Panc1 (cell line): ENCODE data around the gene RBKS. TPM values are rescaled to one million over a fixed set of nuclear protein-coding genes. Genes with fewer than 3 reads are reported as not detected.

Source experiments
- ATAC-seq: fragments of 200-7000 bp; cut with Tn5 transposase; 2 replicates; pipeline ENCODE4 v1.9.1; 2020; ENCODE audit warnings: mild to moderate bottlenecking, moderate library complexity
- BruUV-seq: library from RNA; stranded (reverse); fragments of 400-500 nt; replicated peaks from 2 replicates; lab custom pipeline; 2021; lab: Mats Ljungman, UMichigan
- CTCF ChIA-PET: fragments of 300-600 bp; sonication (Branson Sonifier 250); formaldehyde crosslinking; loops from one replicate; lab custom pipeline; 2022; ENCODE audit warnings: antibody characterized with exemption; lab: Charles Lee
- POLR2A ChIA-PET: fragments of 300-600 bp; sonication (Branson Sonifier 250); formaldehyde crosslinking; loops from one replicate; lab custom pipeline; 2022; ENCODE audit warnings: antibody characterized with exemption; lab: Charles Lee
- DNase-seq: peaks from one replicate; pipeline ENCODE4 v3.0.0-alpha.2; 2010; ENCODE audit warnings: low read depth, low spot score
- H3K27ac ChIP-seq: 2 replicates; pipeline ENCODE4 v1.5.1; 2011; ENCODE audit warnings: mild to moderate bottlenecking, low read length, inconsistent platforms
- H3K27me3 ChIP-seq: fragments of 200-500 bp; sonication (Bioruptor generic); 2 replicates; pipeline ENCODE4 v1.6.0; 2014; ENCODE audit warnings: low read length, inconsistent platforms; ENCODE audit not compliant: control insufficient read depth, insufficient read depth
- H3K36me3 ChIP-seq: fragments of 200-500 bp; sonication (Bioruptor generic); 2 replicates; pipeline ENCODE4 v1.5.1; 2014; ENCODE audit warnings: inconsistent platforms, mild to moderate bottlenecking, low read length, moderate library complexity; ENCODE audit not compliant: control insufficient read depth, insufficient read depth
- H3K4me1 ChIP-seq: 2 replicates; pipeline ENCODE4 v1.5.1; 2011; ENCODE audit warnings: inconsistent platforms, mild to moderate bottlenecking, low read length, moderate library complexity; ENCODE audit not compliant: control insufficient read depth, insufficient read depth
- H3K4me3 ChIP-seq, 2 experiments: 2 replicates each; pipeline ENCODE4 v1.5.1; 2011 to 2012; ENCODE audit warnings: low read depth in 2 of 2, low read length in 2 of 2, mild to moderate bottlenecking in 2 of 2, inconsistent platforms in 1 of 2, moderate library complexity in 1 of 2
- H3K9me3 ChIP-seq: fragments of 200-500 bp; sonication (Bioruptor generic); 2 replicates; pipeline ENCODE4 v1.5.1; 2014; ENCODE audit warnings: low read depth, mild to moderate bottlenecking, inconsistent platforms, low read length, moderate library complexity; ENCODE audit not compliant: control insufficient read depth, insufficient read depth
- POLR2AphosphoS5 ChIP-seq: IDR thresholded peaks from 2 replicates; pipeline ENCODE4 v1.6.1; 2012; ENCODE audit warnings: mild to moderate bottlenecking, low read depth, low read length, moderate library complexity
- SIN3A ChIP-seq: IDR thresholded peaks from 2 replicates; pipeline ENCODE4 v1.6.1; 2012; ENCODE audit warnings: low read depth, mild to moderate bottlenecking, low read length, moderate library complexity, borderline replicate concordance; ENCODE audit not compliant: insufficient read depth
- TCF7L2 ChIP-seq: IDR thresholded peaks from 2 replicates; pipeline ENCODE4 v1.6.1; 2011; ENCODE audit warnings: mild to moderate bottlenecking, low read depth, low read length, inconsistent platforms
- in situ Hi-C: cut with HindIII; loops from 2 replicates; pipeline ENCODE4 v1.10.0; 2016; ENCODE audit warnings: low sequenced_read_pairs, low pct_unique_long_range_greater_than_20kb
- intact Hi-C: fragments of 100-400 bp; cut with micrococcal nuclease; formaldehyde crosslinking; loops from one replicate; pipeline ENCODE4 v1.10.0; 2022; ENCODE audit not compliant: unreplicated experiment
- total RNA-seq: library from RNA; stranded (reverse); gene quantifications from one replicate; pipeline ENCODE4 v1.2.1, GENCODE V29; 2021; ENCODE audit not compliant: unreplicated experiment
- TF ChIP-seq, protein P1 (sequence below), 2 experiments: IDR thresholded peaks; 2 replicates each; pipeline ENCODE4 v1.6.1; 2011 to 2012; ENCODE audit warnings: low read depth in 2 of 2, control low read depth in 1 of 2, low read length in 1 of 2, mild to moderate bottlenecking in 1 of 2, moderate library complexity in 1 of 2; ENCODE audit not compliant: insufficient read depth in 1 of 2
- TF ChIP-seq, protein P2 (sequence below): fragments of 450-650 bp; IDR thresholded peaks from 2 replicates; pipeline ENCODE4 v1.5.1; 2017; ENCODE audit warnings: mild to moderate bottlenecking

Gene RBKS
- total RNA-seq, 1 experiment from 2014 or later, result 2.2 TPM

DNA sequence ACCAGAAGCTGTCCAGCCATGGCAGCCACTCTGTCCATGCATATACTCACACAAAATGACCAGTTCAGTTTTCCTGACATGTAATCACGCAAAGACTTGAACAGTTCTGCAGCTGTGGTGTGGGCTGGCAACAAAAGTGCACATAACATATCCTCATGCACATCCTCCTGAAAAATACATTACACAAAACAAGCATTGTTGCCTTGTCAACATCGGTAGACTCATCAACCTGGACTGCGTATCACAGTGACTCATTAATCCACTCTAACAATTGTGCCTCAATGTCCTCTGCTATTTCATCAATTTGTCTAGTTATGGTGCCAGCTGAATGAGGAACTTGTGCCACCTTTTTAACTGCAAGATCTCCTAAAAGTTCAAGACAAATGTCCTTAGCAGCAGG is 19.5 kb downstream of the RBKS start:
- DNase-seq, result no peak
- TF ChIP-seq, protein P1, sequence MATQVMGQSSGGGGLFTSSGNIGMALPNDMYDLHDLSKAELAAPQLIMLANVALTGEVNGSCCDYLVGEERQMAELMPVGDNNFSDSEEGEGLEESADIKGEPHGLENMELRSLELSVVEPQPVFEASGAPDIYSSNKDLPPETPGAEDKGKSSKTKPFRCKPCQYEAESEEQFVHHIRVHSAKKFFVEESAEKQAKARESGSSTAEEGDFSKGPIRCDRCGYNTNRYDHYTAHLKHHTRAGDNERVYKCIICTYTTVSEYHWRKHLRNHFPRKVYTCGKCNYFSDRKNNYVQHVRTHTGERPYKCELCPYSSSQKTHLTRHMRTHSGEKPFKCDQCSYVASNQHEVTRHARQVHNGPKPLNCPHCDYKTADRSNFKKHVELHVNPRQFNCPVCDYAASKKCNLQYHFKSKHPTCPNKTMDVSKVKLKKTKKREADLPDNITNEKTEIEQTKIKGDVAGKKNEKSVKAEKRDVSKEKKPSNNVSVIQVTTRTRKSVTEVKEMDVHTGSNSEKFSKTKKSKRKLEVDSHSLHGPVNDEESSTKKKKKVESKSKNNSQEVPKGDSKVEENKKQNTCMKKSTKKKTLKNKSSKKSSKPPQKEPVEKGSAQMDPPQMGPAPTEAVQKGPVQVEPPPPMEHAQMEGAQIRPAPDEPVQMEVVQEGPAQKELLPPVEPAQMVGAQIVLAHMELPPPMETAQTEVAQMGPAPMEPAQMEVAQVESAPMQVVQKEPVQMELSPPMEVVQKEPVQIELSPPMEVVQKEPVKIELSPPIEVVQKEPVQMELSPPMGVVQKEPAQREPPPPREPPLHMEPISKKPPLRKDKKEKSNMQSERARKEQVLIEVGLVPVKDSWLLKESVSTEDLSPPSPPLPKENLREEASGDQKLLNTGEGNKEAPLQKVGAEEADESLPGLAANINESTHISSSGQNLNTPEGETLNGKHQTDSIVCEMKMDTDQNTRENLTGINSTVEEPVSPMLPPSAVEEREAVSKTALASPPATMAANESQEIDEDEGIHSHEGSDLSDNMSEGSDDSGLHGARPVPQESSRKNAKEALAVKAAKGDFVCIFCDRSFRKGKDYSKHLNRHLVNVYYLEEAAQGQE (IDR thresholded peaks at IDR 0.05; ENCODE audit: insufficient read depth in 1 of 2, low read depth in 2 of 2, low read length in 1 of 2), result no peak
- TF ChIP-seq TCF7L2 (no peak), SIN3A (no peak), POLR2AphosphoS5 (no peak)
- TF ChIP-seq, protein P2, sequence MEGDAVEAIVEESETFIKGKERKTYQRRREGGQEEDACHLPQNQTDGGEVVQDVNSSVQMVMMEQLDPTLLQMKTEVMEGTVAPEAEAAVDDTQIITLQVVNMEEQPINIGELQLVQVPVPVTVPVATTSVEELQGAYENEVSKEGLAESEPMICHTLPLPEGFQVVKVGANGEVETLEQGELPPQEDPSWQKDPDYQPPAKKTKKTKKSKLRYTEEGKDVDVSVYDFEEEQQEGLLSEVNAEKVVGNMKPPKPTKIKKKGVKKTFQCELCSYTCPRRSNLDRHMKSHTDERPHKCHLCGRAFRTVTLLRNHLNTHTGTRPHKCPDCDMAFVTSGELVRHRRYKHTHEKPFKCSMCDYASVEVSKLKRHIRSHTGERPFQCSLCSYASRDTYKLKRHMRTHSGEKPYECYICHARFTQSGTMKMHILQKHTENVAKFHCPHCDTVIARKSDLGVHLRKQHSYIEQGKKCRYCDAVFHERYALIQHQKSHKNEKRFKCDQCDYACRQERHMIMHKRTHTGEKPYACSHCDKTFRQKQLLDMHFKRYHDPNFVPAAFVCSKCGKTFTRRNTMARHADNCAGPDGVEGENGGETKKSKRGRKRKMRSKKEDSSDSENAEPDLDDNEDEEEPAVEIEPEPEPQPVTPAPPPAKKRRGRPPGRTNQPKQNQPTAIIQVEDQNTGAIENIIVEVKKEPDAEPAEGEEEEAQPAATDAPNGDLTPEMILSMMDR, result no peak
- ChIA-PET POLR2A (no interaction called here), CTCF (no interaction called here)
- H3K4me3 ChIP-seq, result no peak overlapping the region
- in situ Hi-C loops (no loop called here), intact Hi-C loops (no loop called here)
- H3K27me3 ChIP-seq, result no peaks in the 10 kb centered on the region
- H3K27ac ChIP-seq, result no peak overlapping the region
- BruUV-seq, result no TSS peak
- H3K9me3 ChIP-seq, result no peaks in the 10 kb centered on the region
- ATAC-seq, result no peak
- H3K4me1 ChIP-seq, result no peaks in the 10 kb centered on the region
- no peaks in the 10 kb centered on the region for H3K36me3 ChIP-seq

DNA sequence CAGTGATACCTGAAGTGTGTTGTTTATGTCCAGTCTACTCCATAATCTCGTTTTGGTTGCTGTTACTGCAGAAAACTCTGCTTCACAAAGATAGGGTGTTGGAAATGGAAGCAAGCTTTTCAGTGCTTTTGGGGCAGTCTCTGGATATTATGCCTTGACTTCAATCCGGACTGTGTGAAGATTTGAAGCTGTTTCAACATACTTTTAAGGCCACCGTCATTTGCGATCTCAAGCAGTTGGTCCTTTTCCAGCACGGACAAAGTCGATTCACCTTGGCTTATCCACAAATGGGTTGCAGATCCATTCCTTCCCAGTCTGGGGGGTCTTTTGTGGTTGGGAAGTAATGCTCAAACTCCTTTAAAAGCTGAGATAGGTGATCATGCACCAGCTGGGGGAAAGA is 20.4 kb downstream of the RBKS start:
- in situ Hi-C loops, result no loop called here
- no peak overlapping the region for H3K4me3 ChIP-seq
- H3K27ac ChIP-seq, result no peak overlapping the region
- DNase-seq (no peak), ATAC-seq (no peak)
- intact Hi-C loops, result no loop called here
- BruUV-seq, result no TSS peak
- no peaks in the 10 kb centered on the region for H3K9me3 ChIP-seq
- ChIA-PET POLR2A (no interaction called here), CTCF (no interaction called here)
- H3K4me1 ChIP-seq, result no peaks in the 10 kb centered on the region
- no peaks in the 10 kb centered on the region for H3K27me3 ChIP-seq
- TF ChIP-seq POLR2AphosphoS5, result no peak
- TF ChIP-seq, protein P1 (IDR thresholded peaks at IDR 0.05; ENCODE audit: insufficient read depth in 1 of 2, low read depth in 2 of 2, low read length in 1 of 2), result no peak
- TF ChIP-seq, protein P2, result no peak
- TF ChIP-seq SIN3A, result no peak
- no peak for TF ChIP-seq TCF7L2
- H3K36me3 ChIP-seq, result no peaks in the 10 kb centered on the region
